Measurements from ENCODE around the gene DMD.

DMD gene

GRCh38 chrX:32673193-32673592 lies 538.2 kb downstream of the DMD start:
- no peak for DNase-seq (ENCODE audit: low spot score)
- no peaks in the 10 kb centered on the region for H3K4me1 Mint-ChIP-seq (ENCODE audit: low read depth)
- H3K36me3 Mint-ChIP-seq (ENCODE audit: low read depth) = no peaks in the 10 kb centered on the region
- no peaks in the 10 kb centered on the region for H3K27me3 Mint-ChIP-seq (ENCODE audit: low read depth)
- no peak overlapping the region for H3K27ac Mint-ChIP-seq
- H3K4me3 Mint-ChIP-seq = no peak overlapping the region
- H3K9me3 Mint-ChIP-seq = no peaks in the 10 kb centered on the region

GRCh38 chrX:32662516-32662915 lies 548.8 kb downstream of the DMD start:
- H3K36me3 Mint-ChIP-seq (ENCODE audit: low read depth) = no peaks in the 10 kb centered on the region
- no peaks in the 10 kb centered on the region for H3K4me1 Mint-ChIP-seq (ENCODE audit: low read depth)
- H3K27me3 Mint-ChIP-seq (ENCODE audit: low read depth) = no peaks in the 10 kb centered on the region
- no peak for DNase-seq (ENCODE audit: low spot score)
- H3K9me3 Mint-ChIP-seq = peaks cover 5% of the 10 kb centered on the region
- no peak overlapping the region for H3K4me3 Mint-ChIP-seq
- H3K27ac Mint-ChIP-seq = no peak overlapping the region

GRCh38 chrX:32644476-32645245 lies 566.7 kb downstream of the DMD start:
- H3K9me3 Mint-ChIP-seq = no peaks in the 10 kb centered on the region
- no peak for DNase-seq (ENCODE audit: low spot score)

GRCh38 chrX:32642283-32642682 lies 569.1 kb downstream of the DMD start:
- Mint-ChIP-seq H3K36me3 (ENCODE audit: low read depth) (no peaks in the 10 kb centered on the region), H3K4me3 (no peak overlapping the region), H3K27me3 (ENCODE audit: low read depth) (no peaks in the 10 kb centered on the region), H3K27ac (no peak overlapping the region), H3K4me1 (ENCODE audit: low read depth) (no peaks in the 10 kb centered on the region), H3K9me3 (no peaks in the 10 kb centered on the region)
- no peak for DNase-seq (ENCODE audit: low spot score)

More at GRCh38 chrX:32644476-32645245, 566.7 kb downstream of the DMD start:
- Mint-ChIP-seq H3K4me1 (ENCODE audit: low read depth) (no peaks in the 10 kb centered on the region), H3K4me3 (no peak overlapping the region), H3K36me3 (ENCODE audit: low read depth) (no peaks in the 10 kb centered on the region), H3K27me3 (ENCODE audit: low read depth) (no peaks in the 10 kb centered on the region), H3K27ac (no peak overlapping the region)

- H3K27ac Mint-ChIP-seq = no peak overlapping the region
- no peaks in the 10 kb centered on the region for H3K27me3 Mint-ChIP-seq (ENCODE audit: low read depth)
- no peaks in the 10 kb centered on the region for H3K9me3 Mint-ChIP-seq
- no peaks in the 10 kb centered on the region for H3K36me3 Mint-ChIP-seq (ENCODE audit: low read depth)
- DNase-seq (ENCODE audit: low spot score) = no peak
- no peak overlapping the region for H3K4me3 Mint-ChIP-seq
- H3K4me1 Mint-ChIP-seq (ENCODE audit: low read depth) = no peaks in the 10 kb centered on the region
Measured at GRCh38 chrX:32618154-32618553, 593.2 kb downstream of the DMD start.

GRCh38 chrX:32614707-32615106 lies 596.6 kb downstream of the DMD start:
- Mint-ChIP-seq H3K27ac (no peak overlapping the region), H3K4me3 (no peak overlapping the region), H3K27me3 (ENCODE audit: low read depth) (no peaks in the 10 kb centered on the region), H3K36me3 (ENCODE audit: low read depth) (no peaks in the 10 kb centered on the region), H3K9me3 (no peaks in the 10 kb centered on the region), H3K4me1 (ENCODE audit: low read depth) (no peaks in the 10 kb centered on the region)
- DNase-seq (ENCODE audit: low spot score) = no peak

GRCh38 chrX:32599156-32599555 lies 612.2 kb downstream of the DMD start:
- no peak overlapping the region for H3K4me3 Mint-ChIP-seq
- no peak overlapping the region for H3K27ac Mint-ChIP-seq
- H3K36me3 Mint-ChIP-seq (ENCODE audit: low read depth) = no peaks in the 10 kb centered on the region
- DNase-seq (ENCODE audit: low spot score) = no peak
- no peaks in the 10 kb centered on the region for H3K27me3 Mint-ChIP-seq (ENCODE audit: low read depth)
- no peaks in the 10 kb centered on the region for H3K4me1 Mint-ChIP-seq (ENCODE audit: low read depth)
- peaks cover 4% of the 10 kb centered on the region for H3K9me3 Mint-ChIP-seq

GRCh38 chrX:32598707-32599106 lies 612.6 kb downstream of the DMD start:
- Mint-ChIP-seq H3K27ac (no peak overlapping the region), H3K4me1 (ENCODE audit: low read depth) (no peaks in the 10 kb centered on the region), H3K36me3 (ENCODE audit: low read depth) (no peaks in the 10 kb centered on the region), H3K27me3 (ENCODE audit: low read depth) (no peaks in the 10 kb centered on the region), H3K9me3 (peaks cover 4% of the 10 kb centered on the region), H3K4me3 (no peak overlapping the region)
- no peak for DNase-seq (ENCODE audit: low spot score)

- Mint-ChIP-seq H3K27me3 (ENCODE audit: low read depth) (no peaks in the 10 kb centered on the region), H3K36me3 (ENCODE audit: low read depth) (no peaks in the 10 kb centered on the region)
Measured at GRCh38 chrX:32597777-32598176, 613.6 kb downstream of the DMD start.

GRCh38 chrX:32592786-32593185 lies 618.6 kb downstream of the DMD start:
- no peak for DNase-seq (ENCODE audit: low spot score)
- H3K27me3 Mint-ChIP-seq (ENCODE audit: low read depth) = no peaks in the 10 kb centered on the region
- peaks cover 4% of the 10 kb centered on the region for H3K9me3 Mint-ChIP-seq
- H3K36me3 Mint-ChIP-seq (ENCODE audit: low read depth) = no peaks in the 10 kb centered on the region
- H3K4me1 Mint-ChIP-seq (ENCODE audit: low read depth) = no peaks in the 10 kb centered on the region
- H3K27ac Mint-ChIP-seq = no peak overlapping the region
- H3K4me3 Mint-ChIP-seq = no peak overlapping the region

More at GRCh38 chrX:32597777-32598176, 613.6 kb downstream of the DMD start:
- H3K4me1 Mint-ChIP-seq (ENCODE audit: low read depth) = no peaks in the 10 kb centered on the region
- H3K9me3 Mint-ChIP-seq = peaks cover 4% of the 10 kb centered on the region
- no peak overlapping the region for H3K4me3 Mint-ChIP-seq
- DNase-seq (ENCODE audit: low spot score) = no peak
- H3K27ac Mint-ChIP-seq = no peak overlapping the region

GRCh38 chrX:32591589-32591988 lies 619.8 kb downstream of the DMD start:
- H3K9me3 Mint-ChIP-seq = no peaks in the 10 kb centered on the region
- no peaks in the 10 kb centered on the region for H3K4me1 Mint-ChIP-seq (ENCODE audit: low read depth)
- H3K4me3 Mint-ChIP-seq = no peak overlapping the region
- no peak for DNase-seq (ENCODE audit: low spot score)
- no peaks in the 10 kb centered on the region for H3K27me3 Mint-ChIP-seq (ENCODE audit: low read depth)
- H3K36me3 Mint-ChIP-seq (ENCODE audit: low read depth) = no peaks in the 10 kb centered on the region
- H3K27ac Mint-ChIP-seq = no peak overlapping the region

GRCh38 chrX:32582729-32583128 lies 628.6 kb downstream of the DMD start:
- no peaks in the 10 kb centered on the region for H3K9me3 Mint-ChIP-seq
- H3K27ac Mint-ChIP-seq = no peak overlapping the region
- H3K27me3 Mint-ChIP-seq (ENCODE audit: low read depth) = no peaks in the 10 kb centered on the region
- H3K4me3 Mint-ChIP-seq = no peak overlapping the region
- H3K36me3 Mint-ChIP-seq (ENCODE audit: low read depth) = no peaks in the 10 kb centered on the region
- H3K4me1 Mint-ChIP-seq (ENCODE audit: low read depth) = no peaks in the 10 kb centered on the region
- no peak for DNase-seq (ENCODE audit: low spot score)

GRCh38 chrX:32576885-32577284 lies 634.5 kb downstream of the DMD start:
- Mint-ChIP-seq H3K36me3 (ENCODE audit: low read depth) (no peaks in the 10 kb centered on the region), H3K27ac (no peak overlapping the region), H3K4me3 (no peak overlapping the region), H3K27me3 (ENCODE audit: low read depth) (no peaks in the 10 kb centered on the region), H3K4me1 (ENCODE audit: low read depth) (no peaks in the 10 kb centered on the region), H3K9me3 (no peaks in the 10 kb centered on the region)
- DNase-seq (ENCODE audit: low spot score) = no peak

GRCh38 chrX:32572644-32573043 lies 638.7 kb downstream of the DMD start:
- Mint-ChIP-seq H3K27me3 (ENCODE audit: low read depth) (no peaks in the 10 kb centered on the region), H3K27ac (no peak overlapping the region), H3K4me1 (ENCODE audit: low read depth) (no peaks in the 10 kb centered on the region), H3K36me3 (ENCODE audit: low read depth) (no peaks in the 10 kb centered on the region), H3K9me3 (no peaks in the 10 kb centered on the region), H3K4me3 (no peak overlapping the region)
- no peak for DNase-seq (ENCODE audit: low spot score)

- H3K36me3 Mint-ChIP-seq (ENCODE audit: low read depth) = no peaks in the 10 kb centered on the region
- no peaks in the 10 kb centered on the region for H3K27me3 Mint-ChIP-seq (ENCODE audit: low read depth)
- no peak overlapping the region for H3K4me3 Mint-ChIP-seq
- no peak overlapping the region for H3K27ac Mint-ChIP-seq
- DNase-seq (ENCODE audit: low spot score) = no peak
- H3K4me1 Mint-ChIP-seq (ENCODE audit: low read depth) = no peaks in the 10 kb centered on the region
- H3K9me3 Mint-ChIP-seq = no peaks in the 10 kb centered on the region
Measured at GRCh38 chrX:32571579-32571978, 639.8 kb downstream of the DMD start.

All from T-helper 2 cell treated with Interferon-gamma antibody and Interleukin-4, amounts not matched to agents 5 μg/mL and 100 μg/mL, for 36 hours (primary cell).